Stimulated activated CD4-positive, alpha-beta T cell treated with anti-CD3 and anti-CD28 coated beads, Interleukin-1b, Interleukin-23, amount 100 ng/mL, for 4 hours (primary cell): Measurements from ENCODE around the gene PPFIBP2.

Source experiments
- DNase-seq, 2 donors: peaks; one replicate each; pipeline ENCODE4 v3.0.0-alpha.2; 2020; ENCODE audit warnings: low read depth in 2 of 2

The PPFIBP2 gene

DNA sequence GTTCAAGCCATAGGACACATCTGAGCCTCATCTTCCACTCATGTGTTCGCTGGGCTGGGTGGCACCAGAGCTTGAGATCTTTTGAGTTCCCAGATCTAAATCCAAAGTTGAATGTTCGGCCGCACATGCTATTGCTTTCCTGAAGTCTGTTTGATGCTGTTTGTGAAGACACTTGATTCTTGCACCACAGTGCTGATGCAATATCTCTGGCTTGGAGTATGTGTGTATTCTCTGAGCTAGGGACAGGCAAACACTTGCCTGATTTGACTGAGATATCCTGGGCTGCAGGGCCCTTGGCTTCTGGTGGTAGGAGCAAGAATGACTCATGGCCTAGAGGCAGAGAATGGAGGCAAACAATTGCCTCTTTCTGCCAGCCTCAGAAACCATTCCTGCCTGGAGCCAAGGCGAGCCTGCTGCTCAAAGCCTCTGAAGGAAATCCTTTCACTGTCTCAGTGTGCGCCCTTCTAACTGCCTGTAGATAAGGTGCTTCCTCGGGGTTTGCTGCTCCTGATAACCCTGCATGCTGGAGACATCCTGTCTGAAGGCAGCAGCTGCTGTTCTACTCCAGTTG lies 86.5 kb downstream of the PPFIBP2 start:
- DNase-seq: no peak

DNA sequence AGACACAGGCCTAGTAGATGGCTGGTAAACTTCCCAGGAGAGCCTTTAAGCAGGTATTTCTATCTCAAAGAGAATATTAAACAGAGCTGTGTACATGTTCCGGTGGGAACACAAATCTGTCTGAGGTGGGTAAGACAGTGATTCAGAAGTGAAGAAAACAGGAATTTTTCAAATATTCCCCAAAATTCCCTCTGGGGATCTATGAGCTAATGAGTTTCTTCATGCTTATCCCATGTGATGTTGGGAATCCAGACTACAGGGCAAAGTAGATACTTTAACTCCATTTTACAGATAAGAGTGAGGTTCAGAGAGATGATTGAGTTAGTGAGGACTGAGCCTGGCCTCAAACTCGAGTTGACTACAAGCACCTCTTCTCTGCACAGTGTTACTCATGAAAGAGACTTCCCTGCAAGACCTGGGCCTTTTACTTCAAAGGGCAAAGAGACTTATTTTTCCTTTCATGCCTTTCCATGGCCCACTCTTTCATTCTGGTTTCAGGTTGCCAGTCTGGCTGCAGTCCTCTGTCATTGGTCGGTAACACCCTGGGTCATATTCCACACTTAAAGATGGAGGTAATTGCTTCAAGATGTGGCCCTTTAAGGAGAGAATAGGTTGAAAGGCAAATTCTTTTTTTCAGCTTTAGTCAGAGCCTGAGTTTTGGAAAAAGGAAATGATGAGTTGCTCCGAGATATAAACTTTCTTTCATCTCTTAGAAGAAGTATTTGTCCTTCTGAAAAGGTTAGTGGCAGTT lies 89.4 kb downstream of the PPFIBP2 start:
- no peak for DNase-seq

DNA sequence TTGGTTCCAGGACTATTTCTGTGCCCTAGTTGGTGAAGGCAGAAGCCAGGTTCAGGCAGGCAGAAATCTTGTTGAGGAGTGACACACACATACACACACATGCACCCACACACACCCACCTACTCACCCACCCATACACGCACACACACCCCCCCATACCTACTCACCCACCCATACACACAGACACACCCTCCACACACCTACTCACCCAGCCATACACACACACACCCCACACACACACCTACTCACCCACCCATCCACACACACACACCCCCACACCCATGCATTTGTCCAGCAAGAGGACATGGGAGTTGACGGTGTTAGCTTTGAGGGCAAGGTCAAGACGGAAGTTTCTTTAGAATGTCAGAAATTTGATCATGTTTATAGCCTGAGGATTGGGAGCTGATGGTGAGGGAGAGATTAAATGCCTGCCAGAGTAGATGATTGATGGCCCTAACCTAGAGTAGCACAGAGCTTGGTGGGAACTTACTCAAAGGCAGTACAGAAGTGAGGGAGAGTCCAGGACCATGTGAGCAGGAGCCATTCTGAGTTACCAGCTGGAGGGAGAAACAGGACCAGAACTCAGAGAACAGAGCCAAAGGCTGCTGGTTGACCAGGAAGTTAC lies 90.6 kb downstream of the PPFIBP2 start:
- no peak for DNase-seq

DNA sequence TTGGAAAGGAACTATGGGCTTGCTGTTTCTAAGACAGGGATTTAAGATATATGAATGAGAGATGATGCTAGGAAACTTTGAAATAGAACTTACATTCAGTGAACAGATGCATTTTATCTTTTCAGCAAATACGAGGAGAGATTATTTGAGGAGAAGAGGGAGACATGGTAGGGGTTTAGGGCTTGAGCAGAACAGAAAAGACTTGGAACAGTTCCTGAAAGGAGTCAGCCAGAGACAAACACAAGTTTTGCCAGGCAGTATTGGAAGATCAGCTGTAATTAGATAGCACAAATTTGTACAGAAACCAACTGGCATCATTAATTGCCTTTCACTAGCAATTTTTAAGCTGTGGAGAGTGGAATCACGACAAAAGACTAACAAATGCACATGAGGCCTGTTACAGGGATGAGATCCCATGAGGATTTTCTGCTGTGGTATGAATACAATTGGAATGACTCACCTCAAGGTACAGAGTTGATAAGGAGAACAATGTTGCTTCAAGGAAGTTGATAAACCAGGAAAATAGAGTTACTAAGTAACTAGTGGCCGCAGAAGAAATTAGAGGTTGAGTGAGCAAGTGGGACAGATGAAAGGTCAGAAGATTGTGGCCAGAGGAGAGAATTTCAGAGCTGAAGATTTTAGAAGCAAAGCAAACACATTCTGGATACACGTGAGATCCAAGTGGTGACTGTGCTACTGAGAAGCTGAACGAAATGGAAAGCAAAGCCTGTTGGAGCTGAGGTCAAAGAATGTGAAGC lies 91.6 kb downstream of the PPFIBP2 start:
- DNase-seq: no peak

DNA sequence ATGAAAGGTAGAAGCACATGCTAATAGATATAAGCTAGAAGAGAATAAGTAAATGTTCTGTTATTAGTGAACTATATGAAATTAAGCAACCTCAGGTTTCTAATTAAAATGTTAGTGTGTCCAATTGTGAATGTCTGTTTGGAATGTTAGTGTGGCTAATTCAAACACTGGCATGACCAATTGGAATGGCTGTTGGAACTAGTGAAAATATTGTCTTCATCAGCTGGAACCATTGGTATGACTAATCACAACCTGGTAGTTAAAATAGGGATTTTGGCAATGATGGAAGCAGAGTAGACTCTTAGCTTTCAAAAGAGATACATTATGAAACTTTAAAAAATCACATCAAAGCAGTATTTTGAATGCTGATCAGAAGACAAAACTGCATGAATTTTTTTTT lies 92.7 kb downstream of the PPFIBP2 start:
- DNase-seq: no peak

DNA sequence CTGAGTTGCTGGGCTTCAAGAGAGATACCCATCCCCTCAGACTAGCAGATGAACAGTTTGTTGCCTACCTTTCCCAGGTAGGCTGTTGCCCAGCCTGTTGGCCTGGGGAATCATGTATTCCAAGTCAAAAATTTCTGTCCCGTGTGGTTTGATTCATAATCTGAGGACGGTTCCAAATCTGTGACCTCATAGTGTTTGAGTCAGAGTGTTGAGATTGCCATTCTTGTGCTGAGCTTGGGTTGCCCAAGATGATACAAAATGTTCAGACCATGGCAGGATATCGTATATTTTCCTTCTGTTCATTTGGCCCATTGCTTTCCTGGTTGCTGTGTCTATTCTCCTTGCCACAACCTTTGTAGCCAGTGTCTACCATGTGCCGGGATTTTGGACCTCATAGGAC lies 95.2 kb downstream of the PPFIBP2 start:
- DNase-seq: no peak

DNA sequence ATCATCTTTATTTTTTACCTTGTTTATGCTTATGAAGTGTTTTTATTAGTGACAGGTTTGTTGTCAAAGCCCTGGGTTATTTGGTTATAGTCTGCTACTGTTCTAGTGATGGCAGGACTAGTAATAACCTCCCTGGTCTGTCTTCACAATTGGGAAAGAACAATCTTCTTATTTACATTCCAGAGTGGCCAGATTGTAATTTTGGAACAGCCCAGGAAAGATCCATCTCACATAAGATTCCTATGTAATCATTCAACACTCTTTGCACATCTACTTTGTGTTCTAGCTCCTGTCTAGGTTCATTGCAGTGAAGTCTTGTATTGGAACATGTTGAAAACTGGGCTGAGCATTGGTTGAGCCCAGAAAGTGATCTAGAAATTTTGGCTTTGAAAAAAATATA lies 95.7 kb downstream of the PPFIBP2 start:
- no peak for DNase-seq

DNA sequence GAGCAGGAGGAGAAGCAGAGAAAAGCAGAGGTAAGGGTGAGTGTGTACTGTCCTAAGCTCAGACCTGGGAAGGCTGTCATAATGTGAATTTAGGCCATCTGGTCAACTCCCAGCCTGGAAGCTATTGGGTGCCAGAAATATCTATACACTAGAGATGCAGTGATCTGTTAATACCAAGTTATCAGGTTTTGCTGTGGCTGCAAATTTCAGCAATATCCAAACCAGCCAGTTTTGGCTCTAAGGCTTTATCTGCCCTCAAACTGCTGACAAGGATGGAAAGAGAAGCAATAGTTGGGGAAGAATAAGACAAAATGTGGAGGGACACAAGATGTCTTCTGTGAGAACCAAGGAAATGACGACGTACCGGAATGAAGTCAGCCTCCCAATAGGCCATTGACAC lies 96.6 kb downstream of the PPFIBP2 start:
- no peak for DNase-seq

DNA sequence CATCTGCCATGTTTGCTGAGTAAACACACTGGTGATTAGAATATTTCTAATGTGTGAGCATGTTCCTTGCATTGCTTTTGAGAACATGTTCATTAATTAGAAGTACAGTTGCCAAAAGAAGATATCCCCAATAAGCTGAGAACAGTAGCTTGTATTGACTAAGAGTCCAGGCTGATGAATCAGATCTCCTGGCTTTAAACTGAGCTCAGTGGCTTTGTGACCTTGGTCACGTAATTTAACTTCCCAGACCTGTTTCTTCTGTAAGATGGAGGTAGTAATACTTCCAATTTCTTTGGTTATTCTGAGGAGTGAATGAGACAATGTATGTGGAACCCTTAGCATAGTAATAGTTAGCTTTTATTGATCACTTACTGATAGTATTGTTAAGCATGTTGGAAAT lies 97.6 kb downstream of the PPFIBP2 start:
- no peak for DNase-seq

DNA sequence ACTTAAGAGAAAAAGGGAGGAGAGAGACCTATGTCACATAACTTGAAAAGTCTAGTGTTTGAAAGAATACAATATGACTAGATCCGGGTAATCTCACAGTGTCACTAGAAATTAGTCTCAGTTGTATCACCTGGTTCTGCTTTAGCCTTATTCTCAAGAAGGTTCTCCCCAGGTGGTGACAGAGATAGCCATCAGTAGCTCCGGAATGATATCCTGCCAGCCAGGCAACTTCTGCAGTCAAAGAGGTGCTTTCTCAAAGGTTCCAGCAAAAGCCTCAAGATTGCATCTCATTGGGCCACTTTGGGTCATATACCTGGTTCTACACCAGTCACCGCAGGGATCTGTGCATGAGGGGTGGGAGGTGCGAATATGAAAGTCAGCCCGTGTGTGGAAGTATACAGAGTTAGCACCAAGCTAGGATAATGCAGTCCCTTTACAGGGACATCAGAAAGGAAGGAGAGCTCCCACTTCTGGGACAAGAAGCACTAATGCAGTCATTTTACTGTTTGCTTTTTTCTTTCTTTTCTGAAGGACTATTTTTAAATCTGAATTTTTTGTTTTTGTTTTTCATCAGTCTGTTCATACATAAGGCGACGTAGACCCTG lies 98.4 kb downstream of the PPFIBP2 start:
- no peak for DNase-seq

DNA sequence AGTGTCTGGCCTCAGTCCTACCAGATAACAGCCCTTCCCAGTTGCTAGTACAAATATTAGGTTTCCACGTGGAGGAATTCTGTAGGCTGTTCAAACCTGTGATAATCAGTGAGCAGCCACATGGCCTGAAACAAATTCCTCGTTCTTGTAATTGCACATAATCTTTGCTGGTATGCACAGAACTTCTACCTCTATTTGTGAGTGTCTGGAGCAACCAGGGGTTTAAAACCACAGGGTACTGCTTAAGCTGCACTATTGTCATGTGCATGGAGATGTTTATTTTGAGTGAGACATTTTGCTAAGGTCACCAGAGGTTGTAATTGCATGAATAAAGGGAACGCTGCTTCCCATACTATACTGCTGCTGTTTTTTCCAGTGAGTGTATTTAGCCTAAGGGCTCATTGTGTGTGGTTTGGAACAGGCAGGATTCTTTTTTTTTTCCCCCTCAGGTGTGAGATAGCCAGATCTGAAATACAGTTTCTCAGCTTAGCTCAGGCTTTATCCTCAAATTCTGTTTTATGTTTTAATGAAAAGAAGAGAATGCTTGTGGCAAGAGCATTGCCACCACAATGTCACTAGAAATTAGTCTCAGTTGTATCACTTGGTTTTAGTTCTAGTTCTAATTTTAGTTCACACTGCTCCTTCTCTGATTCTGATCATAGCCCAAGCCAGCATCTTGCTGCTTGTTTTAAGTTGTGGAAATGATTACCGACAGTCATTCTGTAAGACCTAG lies 99.0 kb downstream of the PPFIBP2 start:
- no peak for DNase-seq

DNA sequence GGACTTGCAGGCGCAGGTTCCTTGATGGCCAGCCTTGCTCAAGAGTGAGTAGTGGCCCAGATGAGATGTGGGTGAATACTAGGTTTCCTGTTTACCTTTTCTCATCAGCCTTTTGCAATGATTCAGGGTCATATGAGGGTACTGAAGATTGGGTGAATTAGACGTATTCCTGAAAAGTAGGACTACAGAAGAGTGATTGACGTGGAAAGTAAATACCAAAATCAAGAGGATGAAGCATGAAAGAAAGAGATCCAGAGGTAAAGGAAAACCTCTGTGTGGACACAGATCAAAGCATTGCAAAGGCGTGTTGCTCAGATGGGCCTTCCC lies 99.6 kb downstream of the PPFIBP2 start:
- no peak for DNase-seq

DNA sequence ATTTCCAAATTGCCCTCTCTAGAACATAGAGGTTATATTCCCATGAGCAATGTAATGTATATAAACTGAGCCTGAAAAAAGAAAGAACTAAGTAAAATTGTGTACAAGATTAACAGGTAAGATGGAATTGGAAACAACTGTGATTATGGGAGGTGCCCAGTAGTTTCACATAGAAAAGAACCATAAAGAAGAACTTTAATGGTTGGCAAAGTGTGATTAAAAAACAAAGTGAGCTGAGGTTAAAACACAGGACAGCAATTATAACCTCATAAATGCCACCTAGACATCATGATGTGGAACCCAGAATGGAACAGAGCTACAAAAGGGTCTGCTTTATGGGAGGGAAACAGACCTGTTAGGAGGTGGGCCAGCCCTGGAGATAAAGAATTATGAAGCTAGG lies 100.9 kb downstream of the PPFIBP2 start:
- no peak for DNase-seq

DNA sequence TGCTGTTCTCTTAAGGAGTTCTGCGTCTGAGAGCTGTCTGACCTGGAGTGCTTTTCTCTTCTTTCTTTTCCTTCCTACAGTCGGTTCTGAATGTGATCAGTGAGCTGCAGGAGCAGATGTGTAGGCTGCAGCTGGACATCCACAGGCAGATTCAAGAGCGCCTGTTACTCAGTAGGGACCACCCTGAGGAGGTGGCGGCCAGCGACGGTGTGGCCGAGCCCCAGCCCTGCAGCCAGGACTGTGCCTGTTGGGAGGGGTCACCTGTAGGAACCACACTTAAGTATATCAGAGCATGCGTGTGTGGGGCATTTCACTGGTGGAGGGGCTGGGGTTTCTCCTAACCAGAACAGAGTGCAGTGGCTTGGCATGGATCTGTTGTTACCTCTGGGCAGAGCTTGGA lies 103.2 kb downstream of the PPFIBP2 start:
- no peak for DNase-seq

DNA sequence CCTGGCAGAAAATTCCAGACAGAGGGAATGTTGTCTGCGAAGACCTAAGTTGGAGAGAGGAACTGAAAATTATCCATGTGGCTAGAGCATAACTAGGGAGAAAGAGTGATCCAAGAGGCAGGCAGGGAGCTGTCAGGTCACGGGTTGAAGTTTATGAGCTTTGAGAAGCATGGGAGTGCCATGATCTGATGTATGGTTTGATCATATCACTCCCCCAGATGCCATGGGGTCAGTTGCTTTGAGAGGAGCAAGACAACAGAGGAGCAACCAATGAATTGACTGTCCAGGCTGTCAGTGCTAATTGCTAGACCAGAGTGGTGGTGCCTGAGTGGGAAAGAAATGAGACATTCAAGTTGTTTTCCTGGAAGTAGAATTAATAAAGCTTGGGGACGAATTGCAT lies 105.5 kb downstream of the PPFIBP2 start:
- DNase-seq: no peak

DNA sequence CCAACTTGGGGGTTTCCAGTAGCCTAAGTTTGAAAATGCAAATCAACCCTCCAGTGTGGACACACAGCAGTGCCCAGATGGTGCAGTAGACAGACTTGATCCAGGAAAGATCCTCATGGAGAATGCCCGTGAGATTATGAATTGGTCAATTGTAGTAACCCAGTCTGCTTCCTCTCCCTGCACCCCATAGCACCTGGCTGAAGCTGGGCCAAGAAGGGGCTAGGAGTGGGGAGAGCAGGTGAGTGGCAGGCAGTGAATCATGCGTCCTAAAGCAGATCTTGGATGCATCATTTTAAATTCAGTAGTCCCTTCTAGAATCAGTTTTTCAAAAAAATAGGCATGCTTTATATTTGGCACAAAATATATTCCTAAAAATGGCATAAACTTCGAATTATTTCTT lies 107.3 kb downstream of the PPFIBP2 start:
- no peak for DNase-seq

DNA sequence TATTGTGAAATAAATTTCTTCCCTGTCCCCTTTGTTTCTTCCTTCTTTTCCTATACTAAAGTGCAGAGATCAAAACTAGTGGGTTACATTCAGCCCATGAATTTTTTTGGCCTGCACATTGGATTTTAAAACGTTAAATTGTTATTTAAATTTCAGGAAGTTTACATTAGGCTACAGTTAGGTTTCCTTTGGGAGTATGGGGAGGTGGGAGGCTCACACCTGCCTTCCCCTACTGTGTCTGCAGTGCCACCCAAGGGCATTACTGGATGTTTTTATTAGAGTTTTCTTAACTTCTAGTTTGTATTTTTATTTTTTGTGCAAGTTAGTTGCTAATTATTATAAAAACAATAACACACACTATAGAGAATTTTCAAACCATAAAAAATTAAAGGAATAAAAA lies 107.8 kb downstream of the PPFIBP2 start:
- DNase-seq: no peak

DNA sequence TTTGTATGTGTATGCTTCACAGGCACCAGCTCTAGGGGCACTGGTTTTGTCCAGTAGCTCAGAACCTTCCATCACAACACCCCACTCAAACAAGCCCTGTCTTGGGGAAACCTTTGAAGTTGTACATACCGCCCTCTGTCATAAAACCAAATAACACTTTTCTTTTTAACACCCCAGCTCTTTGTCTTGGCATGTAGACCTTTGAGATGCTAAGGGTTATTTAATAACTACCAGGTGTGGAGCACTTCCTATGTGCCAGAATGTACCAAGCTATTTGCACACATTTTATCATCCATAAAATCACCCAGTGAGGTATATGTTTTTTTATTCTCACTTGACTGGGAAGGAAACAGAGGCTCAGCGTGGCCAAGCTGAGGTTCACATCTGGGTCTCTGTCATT lies 108.9 kb downstream of the PPFIBP2 start:
- no peak for DNase-seq

DNA sequence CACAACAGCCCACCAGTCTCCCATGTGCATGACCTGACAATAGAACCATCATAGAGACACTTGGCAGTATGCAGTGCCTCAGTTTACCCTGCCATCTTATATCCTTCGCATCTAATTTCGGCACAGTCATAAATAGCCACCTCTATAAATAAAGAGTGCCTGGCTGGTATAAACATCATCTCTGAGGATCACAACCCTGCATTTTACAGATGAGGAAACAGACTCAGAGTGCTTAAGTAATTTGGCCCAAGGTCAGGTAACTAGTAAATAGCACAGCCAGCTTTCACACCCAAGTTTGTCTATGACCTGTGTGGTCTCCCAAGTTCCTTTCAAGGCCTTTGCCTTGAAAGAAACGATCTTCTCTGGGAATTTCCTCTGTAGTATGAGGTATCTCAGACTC lies 114.9 kb downstream of the PPFIBP2 start:
- no peak for DNase-seq

DNA sequence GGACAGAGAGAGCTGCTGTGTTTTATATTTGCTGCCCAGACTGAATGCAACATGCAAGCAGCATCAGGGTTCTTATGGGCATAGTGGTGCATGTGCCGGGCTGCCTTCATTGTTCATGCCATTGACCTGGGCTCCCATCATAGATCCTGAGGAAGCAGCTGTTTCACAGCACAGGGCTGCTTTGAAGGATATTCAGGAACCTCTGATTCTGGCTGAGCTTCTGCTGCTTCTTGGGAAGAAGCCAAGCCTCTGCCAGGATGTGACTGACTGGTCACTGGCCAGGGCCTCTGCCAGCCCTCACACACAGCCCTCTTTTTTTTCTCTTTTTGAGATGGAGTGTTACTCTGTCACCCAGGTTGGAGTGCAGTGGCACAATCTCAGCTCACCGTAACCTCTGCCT lies 116.2 kb downstream of the PPFIBP2 start:
- DNase-seq: no peak

DNA sequence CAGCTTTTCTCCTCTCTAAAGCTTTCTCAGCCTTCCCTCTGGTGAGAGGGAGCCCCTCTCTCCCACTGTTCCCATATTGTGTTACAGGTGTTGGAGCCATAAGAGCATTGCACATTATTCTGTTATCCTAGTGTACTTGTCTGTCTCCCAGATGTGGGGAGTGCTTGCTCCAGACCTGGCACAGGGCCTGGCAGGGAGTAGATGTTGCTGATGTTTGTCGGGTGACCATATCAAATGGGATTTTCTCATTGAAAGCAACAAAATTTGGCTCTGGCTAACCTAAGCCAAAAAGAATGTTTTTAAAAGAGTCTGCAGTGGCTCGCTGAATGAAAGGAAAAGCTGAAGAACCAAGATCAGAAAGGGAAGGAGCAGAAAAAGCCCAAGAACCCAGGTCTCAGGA lies 118.4 kb downstream of the PPFIBP2 start:
- no peak for DNase-seq

DNA sequence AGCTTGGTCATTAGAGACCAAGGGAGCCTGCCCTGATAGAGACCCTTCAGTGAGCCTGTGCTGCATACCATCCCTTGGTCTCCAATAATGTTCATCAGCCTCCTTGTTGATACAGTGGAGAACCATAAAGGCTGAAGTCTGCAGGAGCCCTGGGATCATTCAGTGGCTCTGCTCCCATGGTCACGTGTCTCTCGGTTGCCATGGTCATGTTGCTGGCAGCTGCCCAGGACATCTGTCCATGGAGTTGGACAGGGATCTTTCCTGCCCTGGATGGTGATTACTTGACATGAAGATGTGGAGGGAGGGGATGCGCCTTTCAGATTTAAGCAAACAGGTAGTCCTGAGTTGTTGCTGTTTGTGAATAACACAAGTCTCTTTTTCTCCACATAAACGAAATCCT lies 121.3 kb downstream of the PPFIBP2 start:
- DNase-seq: no peak
